GM06990 (cell line): ENCODE data around the gene PNPLA8.

Experiments used
- DNase-seq: peaks from one replicate; pipeline ENCODE4 v3.0.0-alpha.2; 2011; ENCODE audit not compliant: insufficient read length; ENCODE audit errors: extremely low read depth
- H3K27me3 ChIP-seq: replicated peaks from 2 replicates; pipeline ENCODE4 v1.6.0; 2011; ENCODE audit warnings: low read length; ENCODE audit not compliant: control insufficient read depth, insufficient read depth
- H3K36me3 ChIP-seq: 2 replicates; pipeline ENCODE4 v1.5.1; 2011; ENCODE audit warnings: low read length; ENCODE audit not compliant: control insufficient read depth, insufficient read depth
- H3K4me3 ChIP-seq: replicated peaks from 2 replicates; pipeline ENCODE4 v1.5.1; 2011; ENCODE audit warnings: low read depth, mild to moderate bottlenecking, control low read depth, low read length
- TF ChIP-seq, protein P1 (sequence below): IDR thresholded peaks from 2 replicates; pipeline ENCODE4 v1.5.1; 2011; ENCODE audit warnings: low read length, control low read depth, mild to moderate bottlenecking, inconsistent platforms; ENCODE audit not compliant: insufficient read depth, poor library complexity, severe bottlenecking

Gene PNPLA8

GRCh38 chr7:108568801-108569380 is 43.0 kb upstream of the PNPLA8 start:
- TF ChIP-seq, protein P1, sequence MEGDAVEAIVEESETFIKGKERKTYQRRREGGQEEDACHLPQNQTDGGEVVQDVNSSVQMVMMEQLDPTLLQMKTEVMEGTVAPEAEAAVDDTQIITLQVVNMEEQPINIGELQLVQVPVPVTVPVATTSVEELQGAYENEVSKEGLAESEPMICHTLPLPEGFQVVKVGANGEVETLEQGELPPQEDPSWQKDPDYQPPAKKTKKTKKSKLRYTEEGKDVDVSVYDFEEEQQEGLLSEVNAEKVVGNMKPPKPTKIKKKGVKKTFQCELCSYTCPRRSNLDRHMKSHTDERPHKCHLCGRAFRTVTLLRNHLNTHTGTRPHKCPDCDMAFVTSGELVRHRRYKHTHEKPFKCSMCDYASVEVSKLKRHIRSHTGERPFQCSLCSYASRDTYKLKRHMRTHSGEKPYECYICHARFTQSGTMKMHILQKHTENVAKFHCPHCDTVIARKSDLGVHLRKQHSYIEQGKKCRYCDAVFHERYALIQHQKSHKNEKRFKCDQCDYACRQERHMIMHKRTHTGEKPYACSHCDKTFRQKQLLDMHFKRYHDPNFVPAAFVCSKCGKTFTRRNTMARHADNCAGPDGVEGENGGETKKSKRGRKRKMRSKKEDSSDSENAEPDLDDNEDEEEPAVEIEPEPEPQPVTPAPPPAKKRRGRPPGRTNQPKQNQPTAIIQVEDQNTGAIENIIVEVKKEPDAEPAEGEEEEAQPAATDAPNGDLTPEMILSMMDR: no peak
- peak overlapping the region; percentile 89 for H3K4me3 ChIP-seq
- H3K36me3 ChIP-seq: no peaks in the 10 kb centered on the region
- DNase-seq: no peak
- no peaks in the 10 kb centered on the region for H3K27me3 ChIP-seq

- TF ChIP-seq, protein P1: no peak
- Histone ChIP-seq H3K27me3 (no peaks in the 10 kb centered on the region), H3K36me3 (no peaks in the 10 kb centered on the region), H3K4me3 (no peak overlapping the region)
- DNase-seq: no peak
Measured at GRCh38 chr7:108565987-108566386, 40.1 kb upstream of the PNPLA8 start.

GRCh38 chr7:108561047-108561619 is 35.2 kb upstream of the PNPLA8 start:
- H3K36me3 ChIP-seq: no peaks in the 10 kb centered on the region
- DNase-seq: no peak
- TF ChIP-seq, protein P1: no peak

GRCh38 chr7:108559253-108559652 is 33.3 kb upstream of the PNPLA8 start:
- Histone ChIP-seq H3K36me3 (no peaks in the 10 kb centered on the region), H3K4me3 (no peak overlapping the region), H3K27me3 (no peaks in the 10 kb centered on the region)
- DNase-seq: no peak
- TF ChIP-seq, protein P1: no peak

More at GRCh38 chr7:108561047-108561619, 35.2 kb upstream of the PNPLA8 start:
- Histone ChIP-seq H3K4me3 (no peak overlapping the region), H3K27me3 (no peaks in the 10 kb centered on the region)

DNA sequence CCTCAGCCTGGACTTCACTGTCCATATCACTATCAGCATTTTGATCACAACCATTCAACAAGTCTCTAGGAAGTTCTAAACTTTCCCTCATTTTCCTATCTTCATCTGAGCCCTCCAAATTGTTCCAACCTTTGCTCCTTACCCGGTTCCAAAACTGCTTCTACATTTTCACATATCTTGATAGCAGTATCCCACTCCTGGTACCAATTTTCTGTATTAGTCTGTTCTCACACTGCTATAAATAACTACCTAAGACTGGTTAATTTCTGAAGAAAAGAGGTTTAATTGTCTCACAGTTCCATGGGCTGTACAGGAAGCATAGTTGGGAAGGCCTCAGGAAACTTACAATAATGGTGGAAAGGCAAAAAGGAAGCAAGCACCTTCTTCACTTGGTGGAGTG is 31.7 kb upstream of the PNPLA8 start:
- Histone ChIP-seq H3K4me3 (no peak overlapping the region), H3K27me3 (no peaks in the 10 kb centered on the region), H3K36me3 (no peaks in the 10 kb centered on the region)
- DNase-seq: no peak
- TF ChIP-seq, protein P1: no peak
